GM23338 (cell line): ENCODE measurements around the gene UBALD1. TPM values are rescaled to one million over a fixed set of nuclear protein-coding genes. Genes with fewer than 3 reads are reported as not detected.

Experiments
- ATAC-seq: fragments of 200-7000 bp; cut with Tn5 transposase; 3 replicates; pipeline ENCODE4 v1.9.1; 2020
- DNase-seq: peaks from one replicate; pipeline ENCODE4 v3.0.0-alpha.2; 2015; ENCODE audit warnings: low spot score
- H2AFZ ChIP-seq: fragments of 200-600 bp; sonication (generic); 2 replicates; pipeline ENCODE4 v1.8.0; 2016; ENCODE audit warnings: antibody characterized with exemption, mild to moderate bottlenecking, moderate library complexity
- H3F3A ChIP-seq: fragments of 200-600 bp; sonication (generic); replicated peaks from 2 replicates; pipeline ENCODE4 v1.8.0; 2017; ENCODE audit warnings: antibody characterized with exemption, mixed run types, low read depth
- H3K27ac ChIP-seq: fragments of 200-600 bp; sonication (generic); 2 replicates; pipeline ENCODE4 v1.6.1; 2016; ENCODE audit warnings: low read depth
- H3K27me3 ChIP-seq: fragments of 200-600 bp; sonication (generic); 2 replicates; pipeline ENCODE4 v1.8.0; 2016; ENCODE audit warnings: mild to moderate bottlenecking, mixed run types, moderate library complexity; ENCODE audit not compliant: insufficient read depth
- H3K36me3 ChIP-seq: fragments of 200-600 bp; sonication (generic); 2 replicates; pipeline ENCODE4 v1.8.0; 2016; ENCODE audit warnings: mild to moderate bottlenecking; ENCODE audit not compliant: insufficient read depth
- H3K4me1 ChIP-seq: fragments of 200-600 bp; sonication (generic); 2 replicates; pipeline ENCODE4 v1.8.0; 2016; ENCODE audit warnings: mild to moderate bottlenecking, moderate library complexity; ENCODE audit not compliant: insufficient read depth
- H3K4me2 ChIP-seq: fragments of 200-600 bp; sonication (generic); 2 replicates; pipeline ENCODE4 v1.7.1; 2017; ENCODE audit warnings: mixed run types
- H3K4me3 ChIP-seq: fragments of 200-600 bp; sonication (generic); 2 replicates; pipeline ENCODE4 v1.6.1; 2016; ENCODE audit warnings: mixed run types
- H3K79me2 ChIP-seq: fragments of 200-600 bp; sonication (generic); replicated peaks from 2 replicates; pipeline ENCODE4 v1.8.0; 2017; ENCODE audit warnings: mild to moderate bottlenecking; ENCODE audit not compliant: insufficient read depth
- H3K9me2 ChIP-seq: fragments of 200-600 bp; sonication (generic); 2 replicates; pipeline ENCODE4 v1.8.0; 2017; ENCODE audit not compliant: insufficient read depth
- H4K20me1 ChIP-seq: fragments of 200-600 bp; sonication (generic); replicated peaks from 2 replicates; pipeline ENCODE4 v1.8.0; 2017; ENCODE audit warnings: mild to moderate bottlenecking; ENCODE audit not compliant: insufficient read depth
- H3K27ac Mint-ChIP-seq: 2 replicates; pipeline ENCODE4 v1.8.0; 2020; ENCODE audit warnings: inconsistent platforms, mild to moderate bottlenecking, moderate library complexity, mixed read lengths
- H3K27me3 Mint-ChIP-seq: 3 replicates; pipeline ENCODE4 v1.8.0; 2022; ENCODE audit warnings: low read depth, mild to moderate bottlenecking, moderate library complexity, mixed read lengths, inconsistent platforms; ENCODE audit not compliant: insufficient read depth, poor library complexity
- H3K36me3 Mint-ChIP-seq: 3 replicates; pipeline ENCODE4 v1.8.0; 2021; ENCODE audit warnings: low read depth, mild to moderate bottlenecking, inconsistent platforms, moderate library complexity, mixed read lengths
- H3K4me1 Mint-ChIP-seq: 3 replicates; pipeline ENCODE4 v1.8.0; 2020; ENCODE audit warnings: mild to moderate bottlenecking, inconsistent platforms, mixed read lengths
- H3K4me3 Mint-ChIP-seq: 3 replicates; pipeline ENCODE4 v1.8.0; 2021; ENCODE audit warnings: moderate library complexity, mild to moderate bottlenecking, inconsistent platforms, mixed read lengths
- H3K9me3 Mint-ChIP-seq: 3 replicates; pipeline ENCODE4 v1.8.0; 2020; ENCODE audit warnings: moderate library complexity, mild to moderate bottlenecking, inconsistent platforms, mixed read lengths
- CREB1 ChIP-seq: fragments of 250-450 bp; sonication (Bioruptor Pico); IDR thresholded peaks from 2 replicates; pipeline ENCODE4 v1.5.0; 2020; ENCODE audit warnings: low read depth, mild to moderate bottlenecking, moderate library complexity
- ETS1 ChIP-seq: IDR thresholded peaks from 2 replicates; pipeline ENCODE4 v1.6.1; 2016; ENCODE audit warnings: antibody characterized with exemption
- EZH2 ChIP-seq: fragments of 200-600 bp; sonication (generic); IDR thresholded peaks from one replicate; pipeline ENCODE4 v1.8.0; 2017; ENCODE audit warnings: antibody characterized with exemption, mild to moderate bottlenecking, low read depth; ENCODE audit not compliant: unreplicated experiment
- EZH2phosphoT487 ChIP-seq: fragments of 200-600 bp; sonication (generic); IDR thresholded peaks from one replicate; pipeline ENCODE4 v1.8.1; 2018; ENCODE audit warnings: antibody characterized with exemption; ENCODE audit not compliant: unreplicated experiment
- JUNB ChIP-seq: IDR thresholded peaks from one replicate; pipeline ENCODE4 v1.6.1; 2016; ENCODE audit warnings: antibody characterized with exemption; ENCODE audit not compliant: unreplicated experiment
- NANOG ChIP-seq: IDR thresholded peaks from 2 replicates; pipeline ENCODE4 v1.6.1; 2016; ENCODE audit warnings: antibody characterized with exemption, borderline replicate concordance
- POLR2AphosphoS5 ChIP-seq: IDR thresholded peaks from 2 replicates; pipeline ENCODE4 v1.6.1; 2016; ENCODE audit warnings: antibody characterized with exemption, low read depth
- STAT1 ChIP-seq: IDR thresholded peaks from one replicate; pipeline ENCODE4 v1.6.1; 2016; ENCODE audit warnings: antibody characterized with exemption; ENCODE audit not compliant: unreplicated experiment
- ZNF114 ChIP-seq: fragments of 250-450 bp; sonication (Bioruptor Pico); IDR thresholded peaks from 2 replicates; pipeline ENCODE4 v1.5.0; 2020; ENCODE audit warnings: mild to moderate bottlenecking, moderate library complexity
- ZNF331 ChIP-seq: fragments of 250-450 bp; sonication (Bioruptor Pico); IDR thresholded peaks from 2 replicates; pipeline ENCODE4 v1.5.0; 2020; ENCODE audit warnings: low read depth, mild to moderate bottlenecking, moderate library complexity
- ZNF462 ChIP-seq: fragments of 250-450 bp; sonication (Bioruptor Pico); IDR thresholded peaks from 2 replicates; pipeline ENCODE4 v1.5.0; 2020; ENCODE audit warnings: mild to moderate bottlenecking, moderate library complexity
- polyA plus RNA-seq: library from polyadenylated mRNA; unstranded; fragments of >200 nt; fragmentation: Nextera tagmentation; extraction: Ambion mirVana; gene quantifications from 2 replicates; pipeline ENCODE4 v1.2.1, GENCODE V29; 2016
- total RNA-seq: library from RNA; depleted of rRNA; stranded (reverse); fragments of >200 nt; shearing (Covaris generic); gene quantifications from 2 replicates; pipeline ENCODE4 v1.2.3, GENCODE V29; 2014
- TF ChIP-seq, protein P1 (sequence below): IDR thresholded peaks from one replicate; pipeline ENCODE4 v1.6.1; 2018; ENCODE audit warnings: antibody characterized with exemption; ENCODE audit not compliant: unreplicated experiment
- TF ChIP-seq, protein P2 (sequence below), 2 experiments: fragments of 200-600 bp in 1 of 2; sonication (generic) in 1 of 2; conservative IDR thresholded peaks; 2 replicates each; pipeline versions ENCODE4 v1.5.1 to v1.6.1; 2016 to 2017; ENCODE audit warnings: antibody characterized with exemption in 2 of 2, low read depth in 2 of 2, mild to moderate bottlenecking in 2 of 2, moderate library complexity in 1 of 2

Gene UBALD1
- total and polyA plus RNA-seq, 2 experiments from 2014 or later = 20.7 to 32.8 TPM

DNA sequence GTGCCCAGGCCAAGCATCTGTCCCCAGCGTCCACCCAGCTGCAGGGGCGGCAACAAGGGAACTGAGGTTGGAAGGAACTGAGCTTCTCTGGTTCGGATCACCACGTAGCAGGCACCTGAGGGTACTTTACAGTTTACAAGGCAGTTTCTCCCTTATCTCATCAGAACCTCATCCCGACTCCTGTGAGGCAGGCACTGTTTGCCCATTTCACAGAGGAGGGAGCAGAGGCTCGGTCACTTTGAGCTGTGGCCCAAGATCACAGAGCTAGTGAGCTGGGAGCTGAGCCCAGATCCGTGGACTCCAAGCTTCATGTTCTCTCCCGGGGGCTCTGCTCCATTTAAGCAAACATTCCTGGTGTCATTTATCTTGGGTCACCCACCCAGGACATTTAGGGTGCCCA lies 15.1 kb downstream of the UBALD1 start:
- no peak overlapping the region; the same call in 1 of the 2 replicates for H3K27ac Mint-ChIP-seq
- H3K27me3 ChIP-seq = no peaks in the 10 kb centered on the region
- peaks cover 5% of the 10 kb centered on the region; the same call in 1 of the 2 replicates for H3F3A ChIP-seq
- no peaks in the 10 kb centered on the region; the same call in 1 of the 2 replicates for H3K4me1 ChIP-seq
- peaks cover 13% of the 10 kb centered on the region for H3K4me1 Mint-ChIP-seq
- TF ChIP-seq ZNF462 (CRISPR knock-in tag) (no peak), EZH2phosphoT487 (no peak), EZH2 (no peak), NANOG (no peak), ZNF114 (CRISPR knock-in tag) (no peak), STAT1 (no peak), POLR2AphosphoS5 (no peak), ETS1 (no peak), JUNB (no peak), ZNF331 (CRISPR knock-in tag) (no peak), CREB1 (CRISPR knock-in tag) (no peak)
- TF ChIP-seq, protein P1, sequence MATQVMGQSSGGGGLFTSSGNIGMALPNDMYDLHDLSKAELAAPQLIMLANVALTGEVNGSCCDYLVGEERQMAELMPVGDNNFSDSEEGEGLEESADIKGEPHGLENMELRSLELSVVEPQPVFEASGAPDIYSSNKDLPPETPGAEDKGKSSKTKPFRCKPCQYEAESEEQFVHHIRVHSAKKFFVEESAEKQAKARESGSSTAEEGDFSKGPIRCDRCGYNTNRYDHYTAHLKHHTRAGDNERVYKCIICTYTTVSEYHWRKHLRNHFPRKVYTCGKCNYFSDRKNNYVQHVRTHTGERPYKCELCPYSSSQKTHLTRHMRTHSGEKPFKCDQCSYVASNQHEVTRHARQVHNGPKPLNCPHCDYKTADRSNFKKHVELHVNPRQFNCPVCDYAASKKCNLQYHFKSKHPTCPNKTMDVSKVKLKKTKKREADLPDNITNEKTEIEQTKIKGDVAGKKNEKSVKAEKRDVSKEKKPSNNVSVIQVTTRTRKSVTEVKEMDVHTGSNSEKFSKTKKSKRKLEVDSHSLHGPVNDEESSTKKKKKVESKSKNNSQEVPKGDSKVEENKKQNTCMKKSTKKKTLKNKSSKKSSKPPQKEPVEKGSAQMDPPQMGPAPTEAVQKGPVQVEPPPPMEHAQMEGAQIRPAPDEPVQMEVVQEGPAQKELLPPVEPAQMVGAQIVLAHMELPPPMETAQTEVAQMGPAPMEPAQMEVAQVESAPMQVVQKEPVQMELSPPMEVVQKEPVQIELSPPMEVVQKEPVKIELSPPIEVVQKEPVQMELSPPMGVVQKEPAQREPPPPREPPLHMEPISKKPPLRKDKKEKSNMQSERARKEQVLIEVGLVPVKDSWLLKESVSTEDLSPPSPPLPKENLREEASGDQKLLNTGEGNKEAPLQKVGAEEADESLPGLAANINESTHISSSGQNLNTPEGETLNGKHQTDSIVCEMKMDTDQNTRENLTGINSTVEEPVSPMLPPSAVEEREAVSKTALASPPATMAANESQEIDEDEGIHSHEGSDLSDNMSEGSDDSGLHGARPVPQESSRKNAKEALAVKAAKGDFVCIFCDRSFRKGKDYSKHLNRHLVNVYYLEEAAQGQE = no peak
- TF ChIP-seq, protein P2, sequence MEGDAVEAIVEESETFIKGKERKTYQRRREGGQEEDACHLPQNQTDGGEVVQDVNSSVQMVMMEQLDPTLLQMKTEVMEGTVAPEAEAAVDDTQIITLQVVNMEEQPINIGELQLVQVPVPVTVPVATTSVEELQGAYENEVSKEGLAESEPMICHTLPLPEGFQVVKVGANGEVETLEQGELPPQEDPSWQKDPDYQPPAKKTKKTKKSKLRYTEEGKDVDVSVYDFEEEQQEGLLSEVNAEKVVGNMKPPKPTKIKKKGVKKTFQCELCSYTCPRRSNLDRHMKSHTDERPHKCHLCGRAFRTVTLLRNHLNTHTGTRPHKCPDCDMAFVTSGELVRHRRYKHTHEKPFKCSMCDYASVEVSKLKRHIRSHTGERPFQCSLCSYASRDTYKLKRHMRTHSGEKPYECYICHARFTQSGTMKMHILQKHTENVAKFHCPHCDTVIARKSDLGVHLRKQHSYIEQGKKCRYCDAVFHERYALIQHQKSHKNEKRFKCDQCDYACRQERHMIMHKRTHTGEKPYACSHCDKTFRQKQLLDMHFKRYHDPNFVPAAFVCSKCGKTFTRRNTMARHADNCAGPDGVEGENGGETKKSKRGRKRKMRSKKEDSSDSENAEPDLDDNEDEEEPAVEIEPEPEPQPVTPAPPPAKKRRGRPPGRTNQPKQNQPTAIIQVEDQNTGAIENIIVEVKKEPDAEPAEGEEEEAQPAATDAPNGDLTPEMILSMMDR (conservative IDR thresholded peaks at IDR 0.05; ENCODE audit: low read depth in 2 of 2) = no peak
- ATAC-seq = no peak
- H3K79me2 ChIP-seq = no peaks in the 10 kb centered on the region
- peaks cover 16% of the 10 kb centered on the region for H3K27me3 Mint-ChIP-seq
- no peak overlapping the region for H3K4me2 ChIP-seq
- no peak overlapping the region for H2AFZ ChIP-seq
- no peaks in the 10 kb centered on the region; the same call in 2 of the 3 replicates for H3K9me3 Mint-ChIP-seq
- H3K36me3 Mint-ChIP-seq = peaks cover 3% of the 10 kb centered on the region; the same call in 1 of the 3 replicates
- DNase-seq = no peak
- no peaks in the 10 kb centered on the region for H3K36me3 ChIP-seq
- H3K9me2 ChIP-seq = no peaks in the 10 kb centered on the region
- H3K4me3 ChIP-seq = no peak overlapping the region
- no peak overlapping the region for H3K4me3 Mint-ChIP-seq
- no peak overlapping the region for H3K27ac ChIP-seq
- no peaks in the 10 kb centered on the region for H4K20me1 ChIP-seq
